ENCODE data around the gene SMIM35. TPM values are rescaled to one million over a fixed set of nuclear protein-coding genes. Genes with fewer than 3 reads are reported as not detected.

SMIM35 gene
- polyA plus RNA-seq (ENCODE audit: insufficient read length in 4 of 4) = under 1 TPM in 3 of 4 donors, not detected in 1; 0.07 to 0.35 (median 0.10) TPM

DNA sequence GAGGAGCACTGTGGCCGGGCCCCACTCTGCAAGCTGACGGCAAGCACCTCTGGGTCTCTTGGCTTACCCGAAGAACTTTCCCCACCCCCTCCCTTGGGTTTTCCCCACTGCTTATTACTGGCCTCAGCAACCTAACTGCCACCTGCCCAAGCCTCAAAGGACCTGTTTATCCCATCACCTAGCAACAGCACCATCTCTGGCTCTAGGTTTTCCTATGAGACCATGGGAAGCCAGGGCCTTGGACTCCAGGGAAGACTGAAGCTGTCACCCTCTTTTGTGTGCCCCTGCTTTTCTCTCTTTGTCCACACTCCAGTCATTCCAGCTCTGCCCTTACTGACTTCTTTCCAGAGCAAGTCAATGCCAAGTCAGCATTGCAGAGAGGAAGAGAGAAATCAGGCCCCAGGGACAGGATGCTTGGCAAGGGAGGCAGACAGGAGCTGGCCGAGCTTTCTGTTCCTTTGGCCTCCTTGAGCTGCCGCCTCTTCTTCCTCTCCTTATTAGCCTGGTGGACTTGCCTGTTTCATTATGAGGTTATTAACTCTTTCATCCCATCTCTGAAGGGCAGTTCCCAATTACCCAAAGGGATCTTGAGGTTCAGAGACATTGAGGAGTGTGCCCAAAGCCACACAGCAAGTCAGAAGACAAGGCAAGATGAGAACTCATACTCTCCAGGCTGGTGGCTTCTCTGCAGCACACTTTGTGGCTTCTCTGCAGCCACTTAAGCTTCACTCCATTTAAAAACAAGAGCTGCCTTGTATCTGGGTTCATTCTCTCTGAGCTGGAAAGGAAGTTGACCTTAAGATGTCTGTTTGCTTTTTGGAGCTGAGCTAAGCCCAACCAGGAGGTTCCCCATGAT is at the start of gene SMIM35:
Gene SMIM35 (minus strand): TSS at position 51 of the 856 bp plus-strand sequence. CDS start 206 bp downstream, outside the sequence.
- DNase-seq (ENCODE audit: low read depth in 4 of 4, low spot score in 3 of 4) = no peak

DNA sequence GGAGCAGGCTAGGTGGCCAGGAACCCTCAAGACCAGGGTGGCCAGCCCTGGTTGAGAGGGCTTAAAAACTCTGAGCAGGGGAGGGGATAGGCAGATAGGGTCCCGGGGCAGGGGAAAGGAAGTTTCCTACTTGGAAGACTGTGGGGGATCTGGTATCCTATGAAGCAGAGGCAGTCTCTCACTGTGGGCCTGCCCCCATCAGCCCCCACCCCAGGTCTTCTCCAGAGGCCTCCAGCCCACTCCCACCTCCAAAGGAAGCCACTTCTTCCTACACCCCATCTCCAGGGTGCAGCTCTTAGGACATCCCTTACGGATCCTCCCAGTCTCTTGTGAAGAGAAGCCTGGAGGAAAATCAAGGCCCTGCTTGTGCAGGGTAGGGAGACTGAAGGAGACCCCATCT is 49.6 kb upstream of the SMIM35 start:
- no peak for DNase-seq (ENCODE audit: low read depth in 4 of 4, low spot score in 3 of 4)

DNA sequence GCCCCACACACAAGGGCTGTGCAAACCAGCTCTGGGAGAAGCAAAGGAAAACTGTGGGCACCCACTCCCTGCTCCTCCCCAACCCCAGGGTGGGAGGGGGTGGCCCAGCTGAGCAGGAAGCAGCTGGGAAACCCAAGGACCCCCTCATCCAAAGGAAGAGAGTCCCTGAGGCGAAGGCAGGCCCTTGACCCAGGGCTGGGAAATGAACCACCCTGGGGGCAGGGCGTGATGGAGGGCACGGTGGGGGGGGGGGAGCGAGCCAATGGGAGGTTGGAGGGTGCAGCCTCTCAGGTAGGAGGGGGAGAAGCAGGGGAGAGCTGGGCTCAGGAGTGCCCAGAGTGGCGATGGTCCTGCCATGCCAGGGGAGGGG is 49.0 kb upstream of the SMIM35 start:
- no peak for DNase-seq (ENCODE audit: low read depth in 4 of 4, low spot score in 3 of 4)

DNA sequence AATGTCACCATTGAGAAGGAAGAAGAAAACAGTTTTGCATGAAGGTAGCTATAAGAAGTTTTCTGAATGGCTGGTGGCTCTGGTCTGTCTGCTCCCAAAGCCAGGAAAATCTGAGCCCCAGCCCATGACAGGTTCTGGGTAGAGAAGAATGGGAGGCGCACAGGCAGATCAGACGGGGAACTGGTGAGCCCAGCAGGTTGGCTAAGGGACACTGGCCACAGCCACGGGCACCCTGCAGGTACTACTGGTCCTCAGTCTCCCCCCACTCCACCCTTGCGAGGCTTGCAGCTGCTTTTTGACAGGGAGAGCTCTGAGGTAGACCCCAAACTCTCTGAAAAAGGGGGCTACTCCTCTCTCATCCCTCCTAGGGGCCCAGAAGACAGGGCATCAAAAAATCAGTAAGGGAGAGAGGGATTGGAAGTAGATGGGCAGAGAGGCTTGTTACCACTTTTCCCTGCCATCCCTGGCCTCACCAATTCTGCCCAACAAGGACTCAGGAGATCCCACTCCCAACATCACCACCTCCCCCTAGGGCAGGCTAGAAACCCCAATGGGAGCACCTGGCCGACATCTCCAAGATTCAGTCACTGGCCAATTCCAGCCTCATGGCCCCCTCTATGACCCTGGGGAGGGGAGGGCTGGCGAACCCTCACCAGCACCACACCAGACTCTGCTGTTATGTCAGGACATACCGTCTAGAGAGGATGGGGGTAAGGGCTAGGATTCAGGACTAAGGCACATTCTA is 48.5 kb upstream of the SMIM35 start:
- no peak for DNase-seq (ENCODE audit: low read depth in 4 of 4, low spot score in 3 of 4)

DNA sequence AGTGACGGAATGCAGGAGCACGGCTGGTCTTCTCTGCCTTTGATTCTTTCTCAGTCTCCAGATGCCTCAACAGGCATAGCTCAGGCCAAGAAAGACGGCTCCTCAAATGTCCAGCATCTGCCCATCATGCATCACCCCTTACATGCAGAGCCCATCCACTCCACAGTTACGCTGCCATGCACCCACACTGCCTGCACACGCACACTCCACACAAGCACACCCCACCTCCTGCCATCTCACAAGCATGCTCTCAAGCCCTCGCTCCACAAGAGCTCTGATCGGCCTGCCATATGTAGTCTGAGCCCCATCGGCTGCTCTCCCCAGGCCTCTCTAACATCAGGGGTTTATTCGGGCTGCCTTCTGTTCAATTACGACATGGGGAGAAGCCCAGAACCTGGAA is 47.1 kb upstream of the SMIM35 start:
- DNase-seq (ENCODE audit: low read depth in 4 of 4, low spot score in 3 of 4) = no peak

DNA sequence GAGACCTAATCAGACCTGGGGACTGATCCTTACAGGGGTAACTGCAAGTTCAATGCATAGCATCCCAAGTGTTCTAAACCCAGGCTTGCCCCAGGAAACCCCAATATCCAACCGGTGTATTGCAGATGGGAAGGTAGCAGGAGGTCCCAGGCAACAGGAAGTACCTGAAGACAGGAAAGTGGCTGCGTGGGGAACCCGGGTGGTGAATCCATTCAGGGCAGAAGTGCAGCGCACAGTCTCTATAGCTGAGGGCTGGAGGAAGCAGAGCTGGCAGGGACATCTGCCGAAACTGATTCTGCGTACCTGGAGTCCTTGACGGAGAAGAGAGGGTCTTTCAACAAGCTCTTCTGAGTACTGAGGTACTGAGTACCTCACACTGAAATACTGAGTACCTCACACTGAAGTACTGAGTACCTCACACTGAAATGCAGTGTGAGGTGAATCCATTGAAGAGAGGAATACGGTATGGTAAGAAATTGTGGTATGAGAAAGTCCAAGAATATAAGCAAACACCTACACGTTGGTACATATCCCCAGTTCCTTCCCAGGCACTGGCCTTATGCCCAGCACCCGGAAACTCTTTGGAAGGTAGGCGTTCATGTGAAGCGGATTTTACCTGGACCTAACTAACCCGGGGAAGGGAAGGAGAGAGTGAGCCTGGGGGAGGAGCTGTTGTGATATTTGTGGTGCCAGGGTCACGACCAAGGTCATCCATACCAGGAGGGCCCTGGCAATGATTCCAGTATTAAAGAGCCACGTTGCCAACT is 45.8 kb upstream of the SMIM35 start:
- no peak for DNase-seq (ENCODE audit: low read depth in 4 of 4, low spot score in 3 of 4)

DNA sequence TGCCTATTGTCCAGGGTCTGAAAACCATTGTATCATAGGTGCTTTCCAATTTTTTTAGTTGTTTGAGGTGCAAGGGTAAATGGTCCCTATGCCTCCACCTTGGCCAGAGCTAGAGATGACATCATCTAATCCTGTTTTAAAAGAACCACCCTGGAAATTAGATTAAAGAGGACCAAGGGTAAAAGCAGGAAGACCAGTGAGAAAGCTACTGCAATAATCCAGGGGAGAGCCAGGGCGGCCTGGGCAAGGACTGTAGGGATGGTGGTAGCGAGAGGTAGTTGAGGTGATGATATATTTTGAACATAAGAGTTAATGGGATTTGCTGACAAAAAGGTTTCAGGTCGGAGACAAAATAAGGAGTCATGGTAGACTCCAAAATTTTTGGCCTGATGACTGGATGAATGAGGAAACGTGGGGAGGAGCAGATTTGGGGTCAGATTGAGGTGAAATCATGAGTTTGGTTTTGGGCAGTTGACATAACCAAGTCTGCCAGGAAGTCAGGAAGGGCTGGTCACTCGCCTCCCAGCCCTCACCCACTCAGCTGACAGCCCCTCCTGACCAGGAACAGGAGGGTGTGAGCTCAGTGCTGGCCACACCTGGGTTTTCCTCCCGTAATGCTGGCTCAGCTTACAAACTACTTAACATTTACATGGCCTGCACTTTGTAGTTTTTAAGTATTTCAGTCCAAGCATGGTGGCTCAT is 42.9 kb upstream of the SMIM35 start:
- DNase-seq (ENCODE audit: low read depth in 4 of 4, low spot score in 3 of 4) = no peak

DNA sequence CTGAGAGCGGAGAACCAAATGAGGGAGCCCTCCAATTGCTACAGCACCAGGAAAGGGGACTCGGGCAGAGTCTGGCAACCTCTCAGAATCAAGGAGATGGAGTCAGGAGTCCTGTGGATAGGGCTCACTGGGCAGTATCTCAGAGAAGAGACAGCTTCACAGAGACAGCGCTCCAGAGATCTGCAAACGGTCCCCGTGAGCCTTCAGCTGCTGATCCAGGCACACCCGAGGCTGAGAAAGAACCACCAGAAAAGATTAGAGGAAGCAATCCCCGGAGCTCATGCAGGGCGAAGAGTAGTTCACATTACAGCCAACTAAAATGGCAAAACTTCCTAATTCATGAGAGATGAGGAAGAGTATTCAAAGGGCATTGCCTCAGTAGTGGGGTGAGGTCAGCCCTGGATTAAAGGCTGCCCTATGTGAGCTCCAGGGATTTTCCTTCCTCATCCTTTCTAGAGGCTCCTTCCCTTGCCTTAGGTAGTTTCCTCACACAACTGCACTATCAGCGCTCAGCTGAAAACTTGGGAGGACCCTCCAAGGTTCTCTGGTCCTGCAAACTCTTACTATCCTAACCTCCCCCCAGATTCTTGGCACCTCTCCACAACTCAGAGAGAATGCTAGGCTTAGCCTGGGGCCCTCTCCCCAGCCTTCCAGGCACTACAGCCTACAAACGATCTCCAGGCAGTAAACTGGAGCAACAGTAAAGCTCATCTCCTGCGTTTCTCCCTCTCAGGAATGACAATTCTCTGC is 42.1 kb upstream of the SMIM35 start:
- DNase-seq (ENCODE audit: low read depth in 4 of 4, low spot score in 3 of 4) = no peak

DNA sequence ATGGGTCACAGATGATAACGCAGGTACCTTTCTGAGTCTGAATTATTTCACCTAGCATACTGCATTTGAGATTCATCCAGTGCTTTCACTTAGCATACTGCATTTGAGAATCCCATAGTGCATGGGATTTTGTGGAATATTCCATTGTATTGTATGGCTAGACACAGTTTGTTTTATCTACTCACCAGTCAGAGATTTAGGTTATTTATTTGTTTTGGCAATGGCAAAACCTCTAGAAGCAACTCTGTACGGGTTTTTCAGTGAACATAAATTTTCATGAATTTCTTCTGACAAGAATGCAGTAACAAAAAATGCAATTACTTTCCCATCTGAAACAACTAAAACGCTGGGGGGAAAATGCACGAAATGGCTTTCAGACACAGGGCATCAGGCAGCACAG is 41.5 kb upstream of the SMIM35 start:
- no peak for DNase-seq (ENCODE audit: low read depth in 4 of 4, low spot score in 3 of 4)

DNA sequence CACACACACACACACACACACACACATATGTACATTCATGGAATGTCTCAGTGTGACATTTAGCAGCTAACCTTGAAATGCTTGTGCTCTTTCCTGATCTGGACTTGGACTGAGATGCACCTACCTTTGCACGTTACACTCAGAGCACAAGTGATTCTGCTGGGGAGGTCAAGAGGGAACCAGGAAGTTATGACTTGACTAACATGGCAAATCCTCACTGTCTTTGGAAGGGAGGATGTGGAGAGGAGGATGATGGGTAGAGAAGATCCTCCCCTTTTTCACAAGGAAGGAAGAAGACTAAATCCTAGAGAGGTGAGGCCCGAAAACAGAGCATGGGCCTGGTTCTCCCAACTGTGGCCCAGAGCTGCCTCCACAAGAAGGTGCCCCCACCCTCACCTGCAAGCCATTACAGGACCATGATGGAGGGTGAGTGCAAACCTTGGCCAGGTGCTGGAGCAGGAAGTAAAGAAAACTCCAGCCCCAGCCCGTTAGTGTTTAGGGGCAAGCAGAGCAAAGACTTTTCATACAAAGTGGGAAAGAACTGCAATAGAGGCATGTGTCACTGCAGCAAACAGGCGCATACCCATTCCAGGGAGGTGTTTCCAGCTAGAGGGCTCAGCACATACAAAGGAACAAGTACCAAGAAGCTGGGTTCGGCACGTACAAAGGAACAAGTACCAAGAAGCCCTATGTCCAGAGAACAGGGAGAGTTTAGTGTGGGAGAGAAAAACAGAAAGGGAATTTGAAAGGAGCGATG is 39.5 kb upstream of the SMIM35 start:
- DNase-seq (ENCODE audit: low read depth in 4 of 4, low spot score in 3 of 4) = no peak

DNA sequence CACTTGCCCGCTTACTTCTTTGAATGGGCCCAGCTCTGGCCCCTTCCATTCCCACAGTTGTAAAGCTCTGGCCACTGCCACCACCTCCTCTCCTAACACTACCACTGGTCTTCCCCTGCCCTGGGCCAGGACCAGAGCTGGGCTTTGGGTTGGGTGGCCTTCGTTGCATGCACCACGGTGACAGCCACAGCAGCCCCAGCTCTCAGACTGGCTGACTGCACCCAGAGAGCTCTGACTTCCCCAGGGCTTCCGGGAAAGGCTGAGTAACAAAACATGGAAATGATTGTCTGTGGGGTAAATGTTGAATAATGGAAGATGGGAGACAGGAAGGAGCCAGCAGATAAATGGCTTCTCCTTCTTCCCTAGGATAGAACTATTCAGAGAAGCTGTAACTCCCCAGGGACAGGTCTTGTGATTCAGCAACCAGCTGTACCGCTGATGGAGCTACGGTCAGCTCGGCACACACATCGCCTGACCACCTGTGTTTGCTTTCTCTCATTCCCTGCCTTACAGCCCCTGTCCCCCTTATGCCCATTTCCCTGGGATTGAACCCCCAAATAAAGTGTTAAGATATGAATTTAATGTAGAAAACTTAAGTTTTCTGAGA is 38.3 kb upstream of the SMIM35 start:
- no peak for DNase-seq (ENCODE audit: low read depth in 4 of 4, low spot score in 3 of 4)

DNA sequence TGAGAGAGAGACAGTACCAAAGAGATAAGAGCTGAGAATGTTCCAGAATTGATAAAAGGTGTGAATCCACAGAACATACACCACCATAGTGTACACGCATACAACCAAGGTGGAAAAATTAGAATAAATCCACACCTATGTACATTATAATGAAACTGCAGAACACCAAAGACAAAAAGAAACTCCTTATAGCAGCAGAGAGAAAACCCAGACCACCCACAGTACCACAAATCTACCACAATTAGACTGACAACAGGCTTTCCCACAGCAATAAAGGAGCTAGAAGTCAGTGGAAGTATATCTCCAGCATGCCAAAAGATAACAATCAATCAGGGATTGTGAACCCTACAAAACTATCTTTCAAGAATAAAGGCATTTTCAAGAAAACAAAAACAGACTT is 34.0 kb upstream of the SMIM35 start:
- no peak for DNase-seq (ENCODE audit: low read depth in 4 of 4, low spot score in 3 of 4)

DNA sequence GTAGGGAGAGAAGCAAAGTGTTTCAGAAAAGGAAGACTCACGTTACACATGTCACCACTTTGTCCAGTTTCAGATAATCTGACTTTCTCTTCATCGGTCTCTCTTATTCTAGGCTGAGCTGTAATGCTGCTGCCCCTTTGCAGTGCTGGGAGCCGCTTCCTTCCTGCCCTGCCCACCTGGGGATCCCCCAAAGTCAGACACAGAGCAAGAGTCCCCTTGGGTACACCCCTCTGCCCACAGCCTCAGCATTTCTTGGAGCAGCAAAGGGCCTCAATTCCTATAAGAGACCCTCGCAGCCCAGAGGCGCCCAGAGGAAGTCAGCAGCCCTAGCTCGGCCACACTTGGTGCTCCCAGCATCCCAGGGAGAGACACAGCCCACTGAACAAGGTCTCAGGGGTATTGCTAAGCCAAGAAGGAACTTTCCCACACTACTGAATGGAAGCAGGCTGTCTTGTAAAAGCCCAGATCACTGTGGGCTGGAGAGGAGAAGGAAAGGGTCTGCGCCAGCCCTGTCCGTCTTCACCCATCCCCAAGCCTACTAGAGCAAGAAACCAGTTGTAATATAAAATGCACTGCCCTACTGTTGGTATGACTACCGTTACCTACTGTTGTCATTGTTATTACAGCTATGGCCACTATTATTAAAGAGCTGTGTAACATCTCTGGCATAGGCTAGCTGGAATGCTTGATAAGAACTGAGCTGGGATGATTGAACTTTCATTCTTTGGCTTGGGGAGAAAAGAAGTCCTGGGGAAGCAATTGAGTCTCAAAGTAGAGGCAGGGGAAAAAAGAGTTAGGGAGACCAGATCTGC is 31.2 kb upstream of the SMIM35 start:
- no peak for DNase-seq (ENCODE audit: low read depth in 4 of 4, low spot score in 3 of 4)

DNA sequence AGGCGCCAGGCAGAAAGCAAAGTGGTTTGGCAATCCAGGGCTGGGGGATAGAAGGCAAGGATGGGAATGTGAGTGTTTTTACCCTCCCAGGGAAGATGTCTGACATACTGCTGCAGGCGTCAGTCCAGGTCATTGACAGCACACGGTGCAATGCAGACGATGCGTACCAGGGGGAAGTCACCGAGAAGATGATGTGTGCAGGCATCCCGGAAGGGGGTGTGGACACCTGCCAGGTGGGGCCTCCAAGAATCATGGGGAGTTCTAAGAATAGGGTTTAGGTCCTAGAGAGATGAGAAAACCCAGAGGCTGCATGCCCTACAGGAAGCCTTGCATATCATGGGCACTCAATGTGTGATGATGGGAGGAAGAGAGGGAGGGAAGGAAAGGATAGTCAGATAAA is 28.3 kb upstream of the SMIM35 start:
- DNase-seq (ENCODE audit: low read depth in 4 of 4, low spot score in 3 of 4) = no peak

DNA sequence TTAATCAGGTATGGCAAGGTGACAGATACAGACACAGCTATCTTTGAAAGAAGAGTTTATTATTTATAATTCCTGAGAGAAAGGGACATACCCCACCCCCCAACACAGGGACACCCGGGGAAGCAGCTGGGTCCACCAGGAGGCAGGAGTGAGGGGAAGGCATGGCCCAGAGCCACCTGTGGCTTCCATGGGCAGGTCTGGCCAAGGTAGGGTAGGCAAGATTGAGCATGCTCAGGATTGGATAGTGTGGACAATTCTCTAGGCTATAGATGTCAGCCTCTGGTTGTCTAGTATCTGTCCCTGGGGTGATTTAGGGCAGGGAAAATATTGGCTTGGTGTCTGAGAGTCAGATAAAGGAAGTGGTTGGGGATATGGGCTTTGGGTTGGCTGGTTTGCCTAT is 27.5 kb upstream of the SMIM35 start:
- no peak for DNase-seq (ENCODE audit: low read depth in 4 of 4, low spot score in 3 of 4)

DNA sequence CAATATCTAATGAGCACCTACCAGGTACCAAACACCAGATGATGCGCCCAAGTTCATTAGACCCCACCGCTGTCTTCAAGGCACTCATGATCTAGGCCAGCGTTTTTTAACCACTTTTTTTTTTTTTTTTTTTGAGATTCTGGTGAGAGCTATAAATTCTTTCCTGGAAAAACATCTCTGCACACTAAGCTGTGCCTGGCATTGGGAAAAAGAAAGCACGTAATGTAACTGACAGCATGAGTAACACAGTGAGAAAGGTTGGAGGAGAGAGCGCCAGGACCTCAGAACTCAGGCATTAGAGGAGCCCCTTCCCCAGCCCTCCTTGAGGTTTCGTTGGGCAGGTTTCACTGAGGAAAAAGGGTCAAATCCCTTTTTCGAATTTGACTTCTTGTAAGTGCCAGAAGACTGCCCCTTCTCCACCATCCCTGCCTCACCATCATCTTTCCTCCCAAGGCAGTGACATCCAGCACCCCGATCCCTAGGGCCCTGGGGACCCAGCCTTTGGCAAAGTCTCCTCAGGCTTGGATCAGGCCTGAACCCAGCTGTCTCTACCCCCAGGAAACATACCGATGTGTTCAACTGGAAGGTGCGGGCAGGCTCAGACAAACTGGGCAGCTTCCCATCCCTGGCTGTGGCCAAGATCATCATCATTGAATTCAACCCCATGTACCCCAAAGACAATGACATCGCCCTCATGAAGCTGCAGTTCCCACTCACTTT is 26.1 kb upstream of the SMIM35 start:
- no peak for DNase-seq (ENCODE audit: low read depth in 4 of 4, low spot score in 3 of 4)

DNA sequence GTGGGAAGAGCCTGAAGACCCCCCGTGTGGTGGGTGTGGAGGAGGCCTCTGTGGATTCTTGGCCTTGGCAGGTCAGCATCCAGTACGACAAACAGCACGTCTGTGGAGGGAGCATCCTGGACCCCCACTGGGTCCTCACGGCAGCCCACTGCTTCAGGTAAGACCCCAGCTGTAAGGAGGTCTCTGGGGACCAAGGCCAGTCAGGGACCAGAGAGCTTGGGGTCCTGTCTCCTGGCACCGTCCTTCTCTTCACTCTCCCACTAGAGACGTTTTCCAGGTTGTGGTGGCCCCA is 24.9 kb upstream of the SMIM35 start:
- DNase-seq (ENCODE audit: low read depth in 4 of 4, low spot score in 3 of 4) = no peak

Data from left renal pelvis (tissue), 4 donors.